A673 (cell line): ENCODE results near the gene TRIM72.

Source experiments
- CTCF ChIP-seq: fragments of 300-800, 200-600 bp; sonication (generic); conservative IDR thresholded peaks from 2 replicates; pipeline ENCODE4 v1.5.1; 2017; ENCODE audit warnings: low read depth, mild to moderate bottlenecking, antibody characterized with exemption, low read length, moderate library complexity, mixed read lengths
- EZH2 ChIP-seq: fragments of 200-600 bp; sonication (generic); IDR thresholded peaks from 2 replicates; pipeline ENCODE4 v1.6.1; 2017; ENCODE audit warnings: borderline replicate concordance, low read depth, mild to moderate bottlenecking, mixed read lengths, antibody characterized with exemption, low read length; ENCODE audit not compliant: poor library complexity, severe bottlenecking

- TF ChIP-seq CTCF, result no peak
- TF ChIP-seq EZH2, result no peak
Measured at GRCh38 chr16:31248344-31248743, 34.4 kb downstream of the TRIM72 start.
